ENCODE measurements around the gene MARK3. TPM values are rescaled to one million over a fixed set of nuclear protein-coding genes. Genes with fewer than 3 reads are reported as not detected.

MARK3 gene
- total RNA-seq, 1 experiment from 2014 or later = 189 TPM

DNA sequence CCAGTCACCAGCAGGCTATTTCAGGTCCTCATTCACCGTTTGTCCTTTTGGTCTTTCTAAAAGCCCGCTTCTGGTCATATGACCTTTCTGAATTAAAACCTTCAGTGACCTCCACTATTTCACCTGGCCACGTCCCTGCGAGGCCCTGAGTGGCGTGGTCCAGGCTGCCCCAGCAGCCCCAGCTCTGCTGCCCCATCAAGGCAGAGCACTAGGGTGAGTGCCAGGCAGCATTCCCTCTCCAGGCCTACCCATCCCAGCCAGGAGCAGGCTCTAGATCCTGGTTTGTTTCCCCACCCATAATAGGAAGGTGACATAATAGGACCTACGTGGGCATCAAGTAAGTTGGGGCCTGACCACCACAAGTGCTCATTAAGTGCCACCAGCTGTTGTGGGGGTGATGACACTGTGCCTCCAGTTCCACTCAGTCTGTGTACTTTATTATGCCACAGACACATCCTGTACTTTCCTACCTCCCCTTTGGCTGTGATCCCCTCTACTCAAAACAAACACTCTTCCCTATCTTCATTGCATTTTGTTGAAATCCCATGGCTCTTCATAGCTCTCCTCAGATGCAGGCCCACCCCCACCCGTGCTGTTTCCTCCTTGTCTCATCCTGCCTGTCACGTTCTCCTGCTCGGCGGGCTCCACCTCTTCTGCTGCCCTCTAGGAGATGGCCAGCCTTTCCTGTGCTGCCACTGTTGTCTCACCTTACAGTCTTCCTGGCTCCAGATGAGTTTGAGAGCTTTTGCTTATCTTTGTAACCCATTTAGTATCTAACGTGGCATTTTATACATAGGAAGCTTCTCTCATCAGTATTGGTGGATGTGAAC, 116.0 kb downstream of the MARK3 start:
- no peak for TF ChIP-seq EZH2 (IDR thresholded peaks at IDR 0.05; ENCODE audit: low read depth)
- no peak for TF ChIP-seq CTCF (conservative IDR thresholded peaks at IDR 0.05)
- POLR2A ChIA-PET (ENCODE audit: unreplicated experiment) = interaction anchor here (0.6 kb wide), 1 partner anchor 161 kb away, joined by 3 read pairs; no protein-coding TSS in a partner anchor
- BruUV-seq (replicated peaks) = no TSS peak
- Histone ChIP-seq H3K79me2 (ENCODE audit: low read depth) (peaks cover 6% of the 10 kb centered on the region; the same call in 1 of the 2 replicates), H3K9me3 (ENCODE audit: insufficient read depth, low read depth) (no peaks in the 10 kb centered on the region), H3K27me3 (ENCODE audit: insufficient read depth, low read depth) (no peaks in the 10 kb centered on the region), H3K27ac (no peak overlapping the region), H3K36me3 (ENCODE audit: low read depth) (peaks cover 64% of the 10 kb centered on the region), H3K4me3 (no peak overlapping the region), H3F3A (ENCODE audit: insufficient read depth, low read depth) (peaks cover 59% of the 10 kb centered on the region), H2AFZ (no peak overlapping the region), H3K9me2 (ENCODE audit: insufficient read depth) (no peaks in the 10 kb centered on the region), H3K4me1 (replicated peaks; ENCODE audit: insufficient read depth) (no peaks in the 10 kb centered on the region), H4K20me1 (ENCODE audit: insufficient read depth) (peaks cover 50% of the 10 kb centered on the region), H3K4me2 (no peak overlapping the region)
- intact Hi-C loops (cut with micrococcal nuclease; ENCODE audit: unreplicated experiment) = loop anchor here (10.0 kb wide), 1 partner anchor 154 kb away; no protein-coding TSS in a partner anchor
- no peak for DNase-seq
- CTCF ChIA-PET = interaction anchor here (0.7 kb wide), 2 partner anchors 43 to 67 kb away, joined by 7 to 8 read pairs; no protein-coding TSS in a partner anchor

GRCh38 chr14:103501921-103502669, 116.9 kb downstream of the MARK3 start:
- no peak for DNase-seq
- H3K4me1 ChIP-seq (replicated peaks; ENCODE audit: insufficient read depth) = no peaks in the 10 kb centered on the region
- CTCF ChIA-PET = interaction anchor here (0.6 to 0.7 kb wide), 3 partner anchors 44 to 904 kb away, joined by 7 to 8 read pairs (median 8); no protein-coding TSS in a partner anchor

More at GRCh38 chr14:103501921-103502669, 116.9 kb downstream of the MARK3 start:
- TF ChIP-seq CTCF (conservative IDR thresholded peaks at IDR 0.05) (no peak), EZH2 (IDR thresholded peaks at IDR 0.05; ENCODE audit: low read depth) (no peak)
- Histone ChIP-seq H3K4me3 (no peak overlapping the region), H4K20me1 (ENCODE audit: insufficient read depth) (peaks cover 50% of the 10 kb centered on the region), H3K9me2 (ENCODE audit: insufficient read depth) (no peaks in the 10 kb centered on the region), H3K79me2 (ENCODE audit: low read depth) (peaks cover 6% of the 10 kb centered on the region; the same call in 1 of the 2 replicates), H3F3A (ENCODE audit: insufficient read depth, low read depth) (peaks cover 52% of the 10 kb centered on the region), H3K27me3 (ENCODE audit: insufficient read depth, low read depth) (no peaks in the 10 kb centered on the region), H2AFZ (no peak overlapping the region), H3K36me3 (ENCODE audit: low read depth) (peaks cover 62% of the 10 kb centered on the region), H3K4me2 (no peak overlapping the region), H3K27ac (no peak overlapping the region), H3K9me3 (ENCODE audit: insufficient read depth, low read depth) (no peaks in the 10 kb centered on the region)
- POLR2A ChIA-PET (ENCODE audit: unreplicated experiment) = interaction anchor here (0.6 kb wide), 1 partner anchor 162 kb away, joined by 3 read pairs; no protein-coding TSS in a partner anchor
- intact Hi-C loops (cut with micrococcal nuclease; ENCODE audit: unreplicated experiment) = loop anchor here (10.0 kb wide), 1 partner anchor 153 kb away; no protein-coding TSS in a partner anchor
- BruUV-seq (replicated peaks) = no TSS peak

Measured in PC-9 (cell line).